NB4 (cell line): ENCODE results near the gene RHOV.
"Not testable (repeated sequence)": the region's sequence is repeated elsewhere in the genome, so short reads cannot be mapped to it uniquely, and the experiment has no call there.

Source experiments
- CTCF ChIP-seq: IDR thresholded peaks from one replicate; pipeline ENCODE4 v1.5.1; 2012; ENCODE audit warnings: low read depth, low read length
- MAX ChIP-seq: IDR thresholded peaks from 2 replicates; pipeline ENCODE4 v1.6.1; 2011; ENCODE audit warnings: low read depth, low read length
- MYC ChIP-seq: IDR thresholded peaks from 2 replicates; pipeline ENCODE4 v1.6.1; 2011; ENCODE audit warnings: low read depth, low read length
- POLR2A ChIP-seq: IDR thresholded peaks from 2 replicates; pipeline ENCODE4 v1.6.1; 2011; ENCODE audit warnings: mild to moderate bottlenecking; ENCODE audit not compliant: insufficient read length; ENCODE audit errors: extremely low read depth

DNA sequence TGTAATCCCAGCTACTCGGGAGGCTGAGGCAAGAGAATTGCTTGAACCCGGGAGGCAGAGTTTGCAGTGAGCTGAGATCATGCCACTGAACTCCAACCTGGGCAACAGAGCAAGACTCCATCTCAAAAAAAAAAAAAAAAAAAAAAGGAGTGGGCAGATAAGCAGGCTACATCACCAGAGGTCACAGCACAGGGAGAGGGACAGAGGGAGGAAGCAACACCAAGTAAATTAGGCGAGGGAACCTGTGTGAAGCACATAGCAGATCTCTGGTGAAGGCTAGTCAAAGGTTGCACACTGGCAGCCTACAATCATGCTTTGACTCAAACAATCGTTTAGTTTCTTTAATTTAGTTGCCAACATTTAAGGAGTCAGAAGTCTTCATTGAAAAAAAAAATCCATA is 12.9 kb downstream of the RHOV start:
- TF ChIP-seq POLR2A, CTCF, MAX, MYC: not testable (repeated sequence)
